Liver (tissue), 9 donors: ENCODE data around the gene SCN8A. TPM values are rescaled to one million over a fixed set of nuclear protein-coding genes. Genes with fewer than 3 reads are reported as not detected.

Source experiments
- DNase-seq: peaks from one replicate; pipeline ENCODE4 v3.0.0-alpha.2; 2017; ENCODE audit warnings: low spot score
- H3K27ac ChIP-seq, 2 donors: one replicate each; pipeline ENCODE4 v1.7.0; 2013; ENCODE audit warnings: inconsistent platforms in 2 of 2, low read length in 2 of 2, control low read depth in 1 of 2, low read depth in 1 of 2, mild to moderate bottlenecking in 1 of 2
- H3K27me3 ChIP-seq, 4 donors: one replicate each; pipeline versions ENCODE4 v1.6.1 to v1.7.0; 2013; ENCODE audit warnings: low read length in 3 of 4, inconsistent platforms in 1 of 4, mild to moderate bottlenecking in 1 of 4, moderate library complexity in 1 of 4; ENCODE audit not compliant: control insufficient read depth in 4 of 4, insufficient read depth in 4 of 4
- H3K36me3 ChIP-seq, 4 donors: one replicate each; pipeline versions ENCODE4 v1.6.1 to v1.7.0; 2013; ENCODE audit warnings: low read length in 3 of 4, mild to moderate bottlenecking in 3 of 4, low read depth in 1 of 4, moderate library complexity in 1 of 4; ENCODE audit not compliant: control insufficient read depth in 4 of 4, insufficient read depth in 3 of 4
- H3K4me1 ChIP-seq, 4 donors: one replicate each; pipeline versions ENCODE4 v1.6.1 to v1.7.0; 2013; ENCODE audit warnings: low read length in 3 of 4, mild to moderate bottlenecking in 3 of 4, moderate library complexity in 1 of 4; ENCODE audit not compliant: control insufficient read depth in 4 of 4, insufficient read depth in 4 of 4
- H3K4me3 ChIP-seq, 3 donors: one replicate each; pipeline versions ENCODE4 v1.6.1 to v1.7.0; 2013; ENCODE audit warnings: low read length in 3 of 3, control low read depth in 1 of 3, low read depth in 1 of 3, mild to moderate bottlenecking in 1 of 3
- H3K9ac ChIP-seq, 2 donors: one replicate each; pipeline ENCODE4 v1.7.0; 2013; ENCODE audit warnings: low read length in 2 of 2, mild to moderate bottlenecking in 2 of 2, moderate library complexity in 2 of 2, control low read depth in 1 of 2, low read depth in 1 of 2
- H3K9me3 ChIP-seq, 4 donors: one replicate each; pipeline versions ENCODE4 v1.6.1 to v1.7.0; 2013; ENCODE audit warnings: low read length in 3 of 4; ENCODE audit not compliant: control insufficient read depth in 4 of 4
- FOXA2 ChIP-seq: IDR thresholded peaks from 2 replicates; pipeline ENCODE4 v1.6.1; 2016; ENCODE audit warnings: antibody characterized with exemption
- GABPA ChIP-seq, 2 donors: IDR thresholded peaks in 1 of 2; conservative IDR thresholded peaks in 1 of 2; 2 replicates each; pipeline ENCODE4 v1.6.1; 2016; ENCODE audit warnings: antibody characterized with exemption in 2 of 2, mild to moderate bottlenecking in 1 of 2, moderate library complexity in 1 of 2
- HNF4G ChIP-seq: IDR thresholded peaks from 2 replicates; pipeline ENCODE4 v1.6.1; 2016; ENCODE audit warnings: antibody characterized with exemption
- JUND ChIP-seq, 2 donors: IDR thresholded peaks; 2 replicates each; pipeline ENCODE4 v1.6.1; 2016; ENCODE audit warnings: antibody characterized with exemption in 2 of 2
- NR2F2 ChIP-seq: IDR thresholded peaks from 2 replicates; pipeline ENCODE4 v1.6.1; 2016; ENCODE audit warnings: antibody characterized with exemption
- RXRA ChIP-seq, 2 donors: IDR thresholded peaks; 2 replicates each; pipeline ENCODE4 v1.6.1; 2017 to 2018; ENCODE audit warnings: antibody characterized with exemption in 2 of 2, mild to moderate bottlenecking in 1 of 2
- TAF1 ChIP-seq: conservative IDR thresholded peaks from 2 replicates; pipeline ENCODE4 v1.6.1; 2016; ENCODE audit warnings: antibody characterized with exemption, mild to moderate bottlenecking
- YY1 ChIP-seq: IDR thresholded peaks from 2 replicates; pipeline ENCODE4 v1.6.1; 2016; ENCODE audit warnings: antibody characterized with exemption, mild to moderate bottlenecking
- WGBS: extraction: QIAGEN DNeasy Blood & Tissue Kit; methylation state at CpG from one replicate; pipeline ENCODE4 v1.1.7; 2013; 5-methylcytosine and 5-hydroxymethylcytosine counted together
- polyA plus RNA-seq, 2 donors: library from polyadenylated mRNA; stranded (reverse) in 1 of 2; unstranded in 1 of 2; fragments of 200-250 nt in 1 of 2; fragments of >200 nt in 1 of 2; fragmentation: Nextera tagmentation in 1 of 2; extraction: Ambion mirVana in 1 of 2; gene quantifications; one replicate each; pipeline versions ENCODE4 v1.2.1 to v1.2.3, GENCODE V29; 2013 to 2015
- total RNA-seq, 2 donors: library from RNA; depleted of rRNA; stranded (reverse); fragments of >200 nt; gene quantifications; one replicate each; pipeline ENCODE4 v1.2.3, GENCODE V29; 2014
- TF ChIP-seq, protein P1 (sequence below): IDR thresholded peaks from 2 replicates; pipeline ENCODE4 v1.6.1; 2016; ENCODE audit warnings: antibody characterized with exemption
- TF ChIP-seq, protein P2 (sequence below): fragments of 150-350 bp; IDR thresholded peaks from 2 replicates; pipeline ENCODE4 v1.5.1; 2017; ENCODE audit warnings: improper control_type of control experiment, low read depth, low read length; ENCODE audit not compliant: missing input control
- TF ChIP-seq, protein P3 (sequence below): IDR thresholded peaks from 2 replicates; pipeline ENCODE4 v1.6.1; 2016; ENCODE audit warnings: antibody characterized with exemption
- TF ChIP-seq, protein P4 (sequence below): IDR thresholded peaks from 2 replicates; pipeline ENCODE4 v1.6.1; 2016; ENCODE audit warnings: antibody characterized with exemption
- donor health status: healthy.
- donor health status: healthy.
- donor health status: healthy.
- donor health status: healthy.
- donor health status: healthy.

SCN8A gene
- total and polyA plus RNA-seq, 4 donors: 0.84 to 12.7 (median 3.8) TPM

DNA sequence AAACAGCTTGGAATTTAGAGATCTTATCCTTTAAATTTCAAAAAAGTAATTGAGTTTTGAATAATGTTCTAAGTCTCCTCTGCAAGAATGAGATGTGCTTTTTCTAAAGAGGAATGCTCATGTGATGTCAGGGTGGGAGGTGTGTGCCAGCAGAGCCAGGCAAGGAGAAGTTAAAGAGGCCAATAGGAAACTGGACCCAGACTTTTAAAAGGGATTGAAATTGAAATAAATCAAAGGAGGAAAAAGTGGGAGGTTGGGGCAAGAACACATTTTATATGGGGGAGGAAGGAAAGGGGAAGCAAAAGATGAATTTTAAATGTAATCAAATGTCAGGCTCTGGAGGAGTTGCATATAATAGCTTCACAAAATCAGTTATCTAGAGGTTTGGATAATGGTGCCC is 131.4 kb downstream of the SCN8A start:
- no peak for DNase-seq
- Histone ChIP-seq H3K27me3 (no peaks in the 10 kb centered on the region), H3K9me3 (no peaks in the 10 kb centered on the region), H3K36me3 (peaks cover 2 to 14% (median 6%) of the 10 kb centered on the region in 4 donors), H3K9ac (no peak overlapping the region), H3K4me1 (no peaks in the 10 kb centered on the region), H3K4me3 (no peak overlapping the region), H3K27ac (no peak overlapping the region)
- TF ChIP-seq, protein P1, sequence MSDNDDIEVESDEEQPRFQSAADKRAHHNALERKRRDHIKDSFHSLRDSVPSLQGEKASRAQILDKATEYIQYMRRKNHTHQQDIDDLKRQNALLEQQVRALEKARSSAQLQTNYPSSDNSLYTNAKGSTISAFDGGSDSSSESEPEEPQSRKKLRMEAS: no peak
- TF ChIP-seq, protein P2, sequence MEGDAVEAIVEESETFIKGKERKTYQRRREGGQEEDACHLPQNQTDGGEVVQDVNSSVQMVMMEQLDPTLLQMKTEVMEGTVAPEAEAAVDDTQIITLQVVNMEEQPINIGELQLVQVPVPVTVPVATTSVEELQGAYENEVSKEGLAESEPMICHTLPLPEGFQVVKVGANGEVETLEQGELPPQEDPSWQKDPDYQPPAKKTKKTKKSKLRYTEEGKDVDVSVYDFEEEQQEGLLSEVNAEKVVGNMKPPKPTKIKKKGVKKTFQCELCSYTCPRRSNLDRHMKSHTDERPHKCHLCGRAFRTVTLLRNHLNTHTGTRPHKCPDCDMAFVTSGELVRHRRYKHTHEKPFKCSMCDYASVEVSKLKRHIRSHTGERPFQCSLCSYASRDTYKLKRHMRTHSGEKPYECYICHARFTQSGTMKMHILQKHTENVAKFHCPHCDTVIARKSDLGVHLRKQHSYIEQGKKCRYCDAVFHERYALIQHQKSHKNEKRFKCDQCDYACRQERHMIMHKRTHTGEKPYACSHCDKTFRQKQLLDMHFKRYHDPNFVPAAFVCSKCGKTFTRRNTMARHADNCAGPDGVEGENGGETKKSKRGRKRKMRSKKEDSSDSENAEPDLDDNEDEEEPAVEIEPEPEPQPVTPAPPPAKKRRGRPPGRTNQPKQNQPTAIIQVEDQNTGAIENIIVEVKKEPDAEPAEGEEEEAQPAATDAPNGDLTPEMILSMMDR: no peak
- TF ChIP-seq HNF4G (no peak), GABPA (IDR thresholded peaks at IDR 0.05 in 1 of 2, conservative IDR thresholded peaks at IDR 0.05 in 1 of 2) (no peak), YY1 (no peak)

DNA sequence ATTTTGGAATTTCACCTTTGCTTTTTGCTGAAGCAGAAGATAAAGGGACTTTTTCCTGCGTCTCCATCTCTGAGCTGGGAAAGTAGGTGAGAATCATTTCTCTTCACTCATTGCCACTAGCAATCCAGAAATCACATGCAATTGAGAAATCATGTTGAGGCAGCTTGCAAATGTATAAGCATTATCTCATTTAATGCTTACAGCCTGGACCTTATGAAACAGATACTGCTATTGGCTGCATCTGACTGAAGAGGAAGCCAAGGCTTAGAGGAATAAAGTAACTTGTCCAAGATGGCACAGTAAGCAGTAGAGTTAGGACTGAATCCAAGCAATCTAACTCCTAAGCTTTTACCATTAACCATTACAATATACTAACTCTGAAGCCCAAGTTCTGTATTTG is 135.1 kb downstream of the SCN8A start:
- TF ChIP-seq, protein P1: no peak
- TF ChIP-seq, protein P3, sequence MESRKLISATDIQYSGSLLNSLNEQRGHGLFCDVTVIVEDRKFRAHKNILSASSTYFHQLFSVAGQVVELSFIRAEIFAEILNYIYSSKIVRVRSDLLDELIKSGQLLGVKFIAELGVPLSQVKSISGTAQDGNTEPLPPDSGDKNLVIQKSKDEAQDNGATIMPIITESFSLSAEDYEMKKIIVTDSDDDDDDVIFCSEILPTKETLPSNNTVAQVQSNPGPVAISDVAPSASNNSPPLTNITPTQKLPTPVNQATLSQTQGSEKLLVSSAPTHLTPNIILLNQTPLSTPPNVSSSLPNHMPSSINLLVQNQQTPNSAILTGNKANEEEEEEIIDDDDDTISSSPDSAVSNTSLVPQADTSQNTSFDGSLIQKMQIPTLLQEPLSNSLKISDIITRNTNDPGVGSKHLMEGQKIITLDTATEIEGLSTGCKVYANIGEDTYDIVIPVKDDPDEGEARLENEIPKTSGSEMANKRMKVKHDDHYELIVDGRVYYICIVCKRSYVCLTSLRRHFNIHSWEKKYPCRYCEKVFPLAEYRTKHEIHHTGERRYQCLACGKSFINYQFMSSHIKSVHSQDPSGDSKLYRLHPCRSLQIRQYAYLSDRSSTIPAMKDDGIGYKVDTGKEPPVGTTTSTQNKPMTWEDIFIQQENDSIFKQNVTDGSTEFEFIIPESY: no peak
- TF ChIP-seq TAF1 (no peak), NR2F2 (no peak), RXRA (IDR thresholded peaks at IDR 0.05) (no peak), GABPA (IDR thresholded peaks at IDR 0.05 in 1 of 2, conservative IDR thresholded peaks at IDR 0.05 in 1 of 2) (no peak), FOXA2 (no peak), HNF4G (no peak), JUND (IDR thresholded peaks at IDR 0.05) (no peak)
- TF ChIP-seq, protein P2: no peak
- TF ChIP-seq, protein P4, sequence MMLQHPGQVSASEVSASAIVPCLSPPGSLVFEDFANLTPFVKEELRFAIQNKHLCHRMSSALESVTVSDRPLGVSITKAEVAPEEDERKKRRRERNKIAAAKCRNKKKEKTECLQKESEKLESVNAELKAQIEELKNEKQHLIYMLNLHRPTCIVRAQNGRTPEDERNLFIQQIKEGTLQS: no peak
- no peaks in the 10 kb centered on the region for H3K27me3 ChIP-seq
- H3K36me3 ChIP-seq: peaks cover 2 to 9% (median 6%) of the 10 kb centered on the region in 4 donors
- H3K4me1 ChIP-seq: peaks cover 0 to 3% (median 0%) of the 10 kb centered on the region in 4 donors
- no peak overlapping the region for H3K27ac ChIP-seq
- no peaks in the 10 kb centered on the region for H3K9me3 ChIP-seq
- DNase-seq: no peak
- WGBS: 98% methylated on average over 1 of the region's 1 CpG
- H3K9ac ChIP-seq: no peak overlapping the region
- no peak overlapping the region for H3K4me3 ChIP-seq
